HepG2 (cell line): ENCODE data around the gene PAFAH1B1.

ENCODE experiments used
- GTF3A ChIP-seq: sonication (generic); formaldehyde crosslinking; conservative IDR thresholded peaks from 2 replicates; pipeline ENCODE4 v1.4.0; 2020; ENCODE audit warnings: mild to moderate bottlenecking, missing genetic modification reagents
- NFE2 ChIP-seq: sonication (generic); formaldehyde crosslinking; IDR thresholded peaks from 2 replicates; pipeline ENCODE4 v1.4.0; 2020; ENCODE audit warnings: missing genetic modification reagents
- ZNF136 ChIP-seq: sonication (generic); formaldehyde crosslinking; IDR thresholded peaks from 2 replicates; pipeline ENCODE4 v1.8.1; 2022; ENCODE audit warnings: low read depth, mild to moderate bottlenecking, moderate library complexity, missing genetic modification reagents
- TF ChIP-seq, protein P1 (sequence below): sonication (generic); formaldehyde crosslinking; IDR thresholded peaks from 2 replicates; pipeline ENCODE4 v1.4.0; 2020; ENCODE audit warnings: low read depth, mild to moderate bottlenecking, missing genetic modification reagents
- TF ChIP-seq, protein P2 (sequence below): sonication (generic); formaldehyde crosslinking; IDR thresholded peaks from 2 replicates; pipeline ENCODE4 v1.5.1; 2020; ENCODE audit warnings: mild to moderate bottlenecking, missing genetic modification reagents

DNA sequence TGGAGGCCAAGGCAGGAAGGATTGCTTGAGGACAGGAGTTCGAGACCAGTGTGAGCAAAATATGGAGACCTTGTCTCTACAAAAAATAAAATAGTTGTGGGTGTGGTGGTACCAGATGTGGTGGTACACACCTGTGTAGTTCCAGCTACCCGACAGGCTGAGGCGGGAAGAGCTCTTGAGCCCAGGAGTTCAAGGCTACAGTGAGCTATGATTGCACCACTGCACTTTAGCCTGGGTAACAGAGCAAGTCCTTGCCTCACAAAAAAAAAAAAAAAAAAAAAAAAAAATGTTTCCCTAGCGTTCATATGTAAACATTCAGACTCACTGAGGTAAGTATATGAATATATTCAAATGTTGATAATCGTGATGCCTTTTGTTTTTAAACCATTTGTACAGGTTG lies 78.6 kb downstream of the PAFAH1B1 start:
- TF ChIP-seq ZNF136 (CRISPR knock-in tag) (no peak), NFE2 (CRISPR knock-in tag) (no peak), GTF3A (CRISPR knock-in tag) (no peak)
- TF ChIP-seq, protein P1, sequence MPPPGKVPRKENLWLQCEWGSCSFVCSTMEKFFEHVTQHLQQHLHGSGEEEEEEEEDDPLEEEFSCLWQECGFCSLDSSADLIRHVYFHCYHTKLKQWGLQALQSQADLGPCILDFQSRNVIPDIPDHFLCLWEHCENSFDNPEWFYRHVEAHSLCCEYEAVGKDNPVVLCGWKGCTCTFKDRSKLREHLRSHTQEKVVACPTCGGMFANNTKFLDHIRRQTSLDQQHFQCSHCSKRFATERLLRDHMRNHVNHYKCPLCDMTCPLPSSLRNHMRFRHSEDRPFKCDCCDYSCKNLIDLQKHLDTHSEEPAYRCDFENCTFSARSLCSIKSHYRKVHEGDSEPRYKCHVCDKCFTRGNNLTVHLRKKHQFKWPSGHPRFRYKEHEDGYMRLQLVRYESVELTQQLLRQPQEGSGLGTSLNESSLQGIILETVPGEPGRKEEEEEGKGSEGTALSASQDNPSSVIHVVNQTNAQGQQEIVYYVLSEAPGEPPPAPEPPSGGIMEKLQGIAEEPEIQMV (CRISPR knock-in tag), result no peak
- TF ChIP-seq, protein P2, sequence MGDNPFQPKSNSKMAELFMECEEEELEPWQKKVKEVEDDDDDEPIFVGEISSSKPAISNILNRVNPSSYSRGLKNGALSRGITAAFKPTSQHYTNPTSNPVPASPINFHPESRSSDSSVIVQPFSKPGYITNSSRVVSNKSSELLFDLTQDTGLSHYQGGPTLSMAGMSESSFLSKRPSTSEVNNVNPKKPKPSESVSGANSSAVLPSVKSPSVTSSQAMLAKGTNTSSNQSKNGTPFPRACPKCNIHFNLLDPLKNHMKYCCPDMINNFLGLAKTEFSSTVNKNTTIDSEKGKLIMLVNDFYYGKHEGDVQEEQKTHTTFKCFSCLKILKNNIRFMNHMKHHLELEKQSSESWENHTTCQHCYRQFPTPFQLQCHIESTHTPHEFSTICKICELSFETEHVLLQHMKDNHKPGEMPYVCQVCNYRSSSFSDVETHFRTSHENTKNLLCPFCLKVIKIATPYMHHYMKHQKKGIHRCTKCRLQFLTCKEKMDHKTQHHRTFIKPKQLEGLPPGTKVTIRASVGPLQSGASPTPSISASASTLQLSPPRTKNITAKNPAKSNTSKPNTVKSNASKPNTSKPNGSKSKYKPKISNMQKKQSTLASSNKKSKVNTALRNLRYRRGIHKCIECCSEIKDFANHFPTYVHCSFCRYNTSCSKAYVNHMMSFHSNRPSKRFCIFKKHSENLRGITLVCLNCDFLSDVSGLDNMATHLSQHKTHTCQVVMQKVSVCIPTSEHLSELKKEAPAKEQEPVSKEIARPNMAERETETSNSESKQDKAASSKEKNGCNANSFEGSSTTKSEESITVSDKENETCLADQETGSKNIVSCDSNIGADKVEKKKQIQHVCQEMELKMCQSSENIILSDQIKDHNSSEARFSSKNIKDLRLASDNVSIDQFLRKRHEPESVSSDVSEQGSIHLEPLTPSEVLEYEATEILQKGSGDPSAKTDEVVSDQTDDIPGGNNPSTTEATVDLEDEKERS (CRISPR knock-in tag), result no peak
